Vagina (tissue), 2 donors: ENCODE results near the gene RRP1B. TPM values are rescaled to one million over a fixed set of nuclear protein-coding genes. Genes with fewer than 3 reads are reported as not detected.

Experiments
- DNase-seq, 2 donors: peaks; one replicate each; pipeline ENCODE4 v3.0.0-alpha.2; 2017; ENCODE audit errors: extremely low spot score in 2 of 2
- H3K27ac ChIP-seq: fragments of 200-600 bp; sonication (generic); one replicate; pipeline ENCODE4 v1.5.1; 2019
- H3K27me3 ChIP-seq: fragments of 200-600 bp; sonication (generic); one replicate; pipeline ENCODE4 v1.5.1; 2019
- H3K36me3 ChIP-seq, 2 donors: fragments of 200-600 bp; sonication (generic); one replicate each; pipeline ENCODE4 v1.5.1; 2017 to 2019
- H3K4me1 ChIP-seq: fragments of 200-600 bp; sonication (generic); one replicate; pipeline ENCODE4 v1.5.1; 2019
- H3K4me3 ChIP-seq, 2 donors: fragments of 200-600 bp; sonication (generic); 1 replicate in 1 of 2; 2 replicates in 1 of 2; pipeline ENCODE4 v1.5.1; 2016 to 2019
- H3K9me3 ChIP-seq: fragments of 200-600 bp; sonication (generic); one replicate; pipeline ENCODE4 v1.5.1; 2019
- POLR2A ChIP-seq, 2 donors: fragments of 450-650 bp; IDR thresholded peaks; one replicate each; pipeline ENCODE4 v1.6.1; 2017; ENCODE audit warnings: antibody characterized with exemption in 2 of 2, mild to moderate bottlenecking in 2 of 2, moderate library complexity in 2 of 2
- POLR2AphosphoS5 ChIP-seq, 2 donors: sonication (generic); formaldehyde crosslinking; IDR thresholded peaks; one replicate each; pipeline ENCODE4 v1.9.0; 2017; ENCODE audit warnings: antibody characterized with exemption in 2 of 2, mild to moderate bottlenecking in 2 of 2, low read depth in 1 of 2; ENCODE audit not compliant: insufficient read depth in 1 of 2
- intact Hi-C: fragments of 100-400 bp; cut with DNase I; formaldehyde crosslinking; loops from one replicate; pipeline ENCODE4 v1.15.1; 2023
- total RNA-seq: library from RNA; depleted of rRNA; stranded (reverse); fragments of >200 nt; gene quantifications from one replicate; pipeline ENCODE4 v1.2.3, GENCODE V29; 2016
- TF ChIP-seq, protein P1 (sequence below), 3 experiments: fragments of 450-650 bp in 2 of 3; fragments of 200-600 bp in 1 of 3; sonication (generic) in 1 of 3; IDR thresholded peaks; one replicate each; pipeline ENCODE4 v1.5.1; 2017 to 2019; ENCODE audit warnings: antibody characterized with exemption in 3 of 3, mild to moderate bottlenecking in 2 of 3, moderate library complexity in 2 of 3

RRP1B gene
- total RNA-seq, 1 donor from 2014 or later, result 18.9 TPM

DNA sequence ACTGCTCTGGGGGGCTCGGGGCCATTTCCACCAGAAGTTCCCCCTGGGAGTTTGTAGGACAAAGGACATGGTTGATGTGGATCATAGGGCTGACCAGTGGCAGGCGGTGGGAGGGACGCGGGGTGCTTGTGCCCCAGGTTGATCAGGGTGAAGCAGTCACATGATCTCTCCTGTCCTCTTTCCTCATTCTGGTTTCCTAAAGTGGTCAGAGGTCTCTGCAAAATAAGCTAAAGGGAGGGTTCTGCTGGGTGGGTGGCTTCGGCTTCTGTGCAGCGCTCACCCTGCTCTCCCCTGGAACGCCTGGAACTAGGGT lies 68.8 kb downstream of the RRP1B start:
- Histone ChIP-seq H3K36me3 (no peaks in the 10 kb centered on the region), H3K4me3 (peak overlapping the region; percentile 53 to 57), H3K27ac (peak overlapping the region; percentile 96), H3K9me3 (no peaks in the 10 kb centered on the region), H3K4me1 (peaks cover 75% of the 10 kb centered on the region), H3K27me3 (no peaks in the 10 kb centered on the region)
- no peak for DNase-seq
- no peak for TF ChIP-seq POLR2AphosphoS5 (IDR thresholded peaks at IDR 0.05; ENCODE audit: insufficient read depth in 1 of 2, low read depth in 1 of 2)
- no peak for TF ChIP-seq POLR2A (IDR thresholded peaks at IDR 0.05)
- TF ChIP-seq, protein P1, sequence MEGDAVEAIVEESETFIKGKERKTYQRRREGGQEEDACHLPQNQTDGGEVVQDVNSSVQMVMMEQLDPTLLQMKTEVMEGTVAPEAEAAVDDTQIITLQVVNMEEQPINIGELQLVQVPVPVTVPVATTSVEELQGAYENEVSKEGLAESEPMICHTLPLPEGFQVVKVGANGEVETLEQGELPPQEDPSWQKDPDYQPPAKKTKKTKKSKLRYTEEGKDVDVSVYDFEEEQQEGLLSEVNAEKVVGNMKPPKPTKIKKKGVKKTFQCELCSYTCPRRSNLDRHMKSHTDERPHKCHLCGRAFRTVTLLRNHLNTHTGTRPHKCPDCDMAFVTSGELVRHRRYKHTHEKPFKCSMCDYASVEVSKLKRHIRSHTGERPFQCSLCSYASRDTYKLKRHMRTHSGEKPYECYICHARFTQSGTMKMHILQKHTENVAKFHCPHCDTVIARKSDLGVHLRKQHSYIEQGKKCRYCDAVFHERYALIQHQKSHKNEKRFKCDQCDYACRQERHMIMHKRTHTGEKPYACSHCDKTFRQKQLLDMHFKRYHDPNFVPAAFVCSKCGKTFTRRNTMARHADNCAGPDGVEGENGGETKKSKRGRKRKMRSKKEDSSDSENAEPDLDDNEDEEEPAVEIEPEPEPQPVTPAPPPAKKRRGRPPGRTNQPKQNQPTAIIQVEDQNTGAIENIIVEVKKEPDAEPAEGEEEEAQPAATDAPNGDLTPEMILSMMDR (IDR thresholded peaks at IDR 0.05), result no peak
- intact Hi-C loops, result loop anchor here (10.0 kb wide), 1 partner anchor 47 kb away; the partner anchor contains the start of gene CSTB

DNA sequence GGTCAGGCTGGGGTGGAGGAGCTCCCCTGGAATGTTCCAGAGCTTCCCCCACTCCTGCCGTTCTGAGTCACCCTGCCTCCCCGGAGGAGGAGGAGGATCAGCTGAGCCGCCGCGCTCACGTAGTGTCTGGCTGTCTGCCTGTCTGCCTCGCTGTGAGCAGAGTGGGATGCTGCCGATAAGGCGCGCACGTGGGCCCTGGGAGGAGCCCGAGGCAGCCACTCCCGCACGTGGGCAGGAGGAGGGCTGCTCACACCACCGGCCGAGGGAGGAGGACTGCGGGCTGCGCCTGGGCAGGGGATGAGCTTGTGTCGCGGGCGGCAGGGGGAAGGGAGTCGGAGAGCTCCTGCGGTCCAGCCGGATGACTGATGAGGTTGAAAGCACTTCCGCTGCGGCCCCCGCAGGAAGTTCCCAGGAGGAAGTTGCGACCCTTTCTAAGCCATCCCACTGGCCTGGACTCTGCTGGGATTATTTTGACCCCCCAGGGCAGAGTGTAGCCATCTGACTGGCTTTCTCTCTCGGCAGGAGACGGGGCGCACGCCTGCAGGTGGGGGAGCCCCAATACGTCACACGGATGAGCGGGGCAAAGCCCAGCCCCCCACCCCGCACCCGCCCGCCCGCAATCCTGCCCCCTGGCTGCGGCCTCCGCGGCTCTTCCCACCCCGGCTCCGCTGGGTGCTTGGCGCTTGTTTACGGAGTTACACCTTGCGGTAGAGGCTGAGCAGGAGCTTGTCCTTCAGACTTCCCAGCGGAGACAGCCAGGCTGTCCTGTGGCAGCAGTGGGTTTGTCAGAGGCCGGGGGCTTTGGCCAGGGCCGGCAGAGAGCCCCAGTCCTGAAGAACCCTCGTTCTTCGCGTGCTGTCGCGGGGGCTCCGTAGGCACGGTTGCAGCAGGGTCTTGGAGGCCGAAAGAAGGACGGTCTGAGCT lies 69.4 kb downstream of the RRP1B start:
- H3K27ac ChIP-seq, result peak overlapping the region; percentile 96
- no peaks in the 10 kb centered on the region for H3K36me3 ChIP-seq
- H3K4me1 ChIP-seq, result peaks cover 82% of the 10 kb centered on the region
- H3K4me3 ChIP-seq, result peak overlapping the region; percentile 53 to 57
- peak; percentile 96 to 97 for TF ChIP-seq POLR2AphosphoS5 (IDR thresholded peaks at IDR 0.05; ENCODE audit: insufficient read depth in 1 of 2, low read depth in 1 of 2)
- peak in 1 of 2 donors; percentile 72 for TF ChIP-seq POLR2A (IDR thresholded peaks at IDR 0.05)
- TF ChIP-seq, protein P1 (IDR thresholded peaks at IDR 0.05), result peak in 1 of 3 experiments; percentile 69
- intact Hi-C loops, result loop anchor here (10.0 kb wide), 1 partner anchor 46 kb away; the partner anchor contains the start of gene CSTB
- no peaks in the 10 kb centered on the region for H3K9me3 ChIP-seq
- peak in 1 of 2 donors; percentile 99 for DNase-seq
- no peaks in the 10 kb centered on the region for H3K27me3 ChIP-seq

DNA sequence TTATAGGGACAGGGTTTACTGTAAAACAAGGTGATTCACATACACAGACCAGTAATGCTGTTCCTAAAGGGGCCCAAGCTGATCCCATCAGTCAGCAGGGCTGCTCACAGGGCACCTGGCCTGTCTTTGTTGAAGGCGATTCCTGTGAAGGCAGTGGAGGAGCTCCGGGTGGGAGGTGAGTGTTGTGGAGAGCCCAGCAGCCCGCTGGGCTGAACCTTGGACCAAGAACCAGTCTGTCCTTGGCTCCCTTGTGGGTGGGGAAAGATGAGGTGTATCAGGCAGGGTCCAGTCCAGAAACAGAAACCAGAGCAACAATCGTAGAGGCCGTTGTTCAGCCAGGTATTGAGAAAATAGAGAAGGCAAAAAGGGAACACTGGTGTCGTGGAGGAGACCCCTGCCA lies 72.1 kb downstream of the RRP1B start:
- intact Hi-C loops, result no loop called here
- Histone ChIP-seq H3K4me1 (peaks cover 75% of the 10 kb centered on the region), H3K4me3 (no peak overlapping the region), H3K27ac (peak overlapping the region; percentile 58), H3K36me3 (peaks cover 0 to 8% of the 10 kb centered on the region in 2 donors), H3K27me3 (no peaks in the 10 kb centered on the region), H3K9me3 (no peaks in the 10 kb centered on the region)
- no peak for DNase-seq
- TF ChIP-seq, protein P1 (IDR thresholded peaks at IDR 0.05), result no peak
- no peak for TF ChIP-seq POLR2AphosphoS5 (IDR thresholded peaks at IDR 0.05; ENCODE audit: insufficient read depth in 1 of 2, low read depth in 1 of 2)
- TF ChIP-seq POLR2A (IDR thresholded peaks at IDR 0.05), result no peak

DNA sequence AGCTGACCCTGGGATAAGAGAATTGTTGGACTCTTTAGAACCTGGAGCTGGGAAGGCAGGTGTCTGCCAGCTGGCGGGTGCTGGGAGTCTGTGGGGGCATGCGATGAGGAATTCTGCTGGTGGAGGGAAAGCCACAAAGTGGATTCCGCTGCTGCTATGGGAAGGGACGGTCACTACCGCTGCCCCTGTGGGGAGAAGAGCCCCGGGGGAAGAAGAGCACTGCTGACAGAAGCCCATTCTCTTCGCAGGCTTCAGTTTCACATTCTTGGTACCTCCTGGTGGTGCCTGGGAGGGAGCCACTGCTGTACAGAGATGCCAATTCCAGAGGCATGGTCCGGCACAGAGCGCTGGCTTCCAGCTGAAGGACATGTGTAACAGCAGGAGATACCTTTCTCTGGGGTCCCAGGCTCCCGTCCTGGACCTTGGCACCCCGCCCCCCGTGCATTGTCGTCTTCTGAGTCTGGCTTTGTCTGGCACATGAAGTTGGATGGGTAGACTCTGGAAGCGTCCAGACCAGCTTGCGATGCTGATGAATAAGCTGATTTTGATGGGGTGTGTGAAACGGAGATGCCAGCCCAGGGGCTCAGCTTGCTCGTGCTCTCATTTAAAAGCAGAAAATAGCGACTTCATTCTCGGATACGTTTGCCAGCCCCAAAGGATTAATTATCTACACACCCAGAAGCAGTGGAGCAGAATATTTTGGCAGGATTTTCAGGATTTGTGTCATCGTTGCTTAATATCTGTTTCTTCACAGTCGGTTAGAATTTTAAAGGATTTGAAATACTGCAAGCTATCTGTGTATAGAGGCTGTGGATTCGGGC lies 72.7 kb downstream of the RRP1B start:
- Histone ChIP-seq H3K4me3 (no peak overlapping the region), H3K9me3 (no peaks in the 10 kb centered on the region), H3K36me3 (peaks cover 0 to 8% of the 10 kb centered on the region in 2 donors), H3K27me3 (no peaks in the 10 kb centered on the region), H3K27ac (peak overlapping the region; percentile 58), H3K4me1 (peaks cover 69% of the 10 kb centered on the region)
- no peak for DNase-seq
- intact Hi-C loops, result no loop called here
- TF ChIP-seq POLR2A (IDR thresholded peaks at IDR 0.05), result no peak
- TF ChIP-seq, protein P1 (IDR thresholded peaks at IDR 0.05), result no peak
- TF ChIP-seq POLR2AphosphoS5 (IDR thresholded peaks at IDR 0.05; ENCODE audit: insufficient read depth in 1 of 2, low read depth in 1 of 2), result no peak
